ENCODE results near the gene MAPK14. TPM values are rescaled to one million over a fixed set of nuclear protein-coding genes. Genes with fewer than 3 reads are reported as not detected.

Gene MAPK14
- total RNA-seq, 1 experiment from 2014 or later: 60.9 TPM

DNA sequence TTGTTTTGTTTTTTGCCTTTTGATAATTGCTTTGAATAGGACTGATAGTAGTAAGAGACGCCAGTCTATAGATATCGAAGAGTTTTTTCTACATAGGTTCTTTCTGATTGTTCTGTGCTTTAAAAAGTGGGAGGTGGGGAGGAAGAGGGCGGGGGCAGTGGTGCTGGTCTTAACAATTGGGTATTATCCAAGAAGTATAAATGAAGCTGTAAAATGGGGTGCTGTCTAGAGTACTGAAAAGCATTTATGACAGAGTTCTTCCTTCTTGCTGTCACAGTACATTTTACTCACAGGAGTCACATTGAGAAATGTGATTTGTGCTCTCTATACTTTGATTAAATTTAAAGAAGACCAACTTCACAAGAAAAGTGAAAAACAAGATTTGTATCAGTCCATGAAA lies 41.0 kb downstream of the MAPK14 start:
- H3K27me3 Mint-ChIP-seq (ENCODE audit: unreplicated experiment): no peaks in the 10 kb centered on the region
- no peaks in the 10 kb centered on the region for H3K36me3 Mint-ChIP-seq (ENCODE audit: insufficient read depth, unreplicated experiment)
- BruUV-seq (replicated peaks): no TSS peak
- intact Hi-C loops (cut with micrococcal nuclease; ENCODE audit: unreplicated experiment): loop anchor here (5.0 kb wide), 1 partner anchor 41 kb away; the partner anchor contains the start of gene MAPK14
- DNase-seq: no peak
- no peak overlapping the region for H3K4me3 Mint-ChIP-seq (ENCODE audit: low read depth, unreplicated experiment)
- no peak for TF ChIP-seq CTCF (IDR thresholded peaks at IDR 0.05; ENCODE audit: unreplicated experiment)
- peaks cover 47% of the 10 kb centered on the region for H3K4me1 Mint-ChIP-seq (ENCODE audit: low read depth, unreplicated experiment)
- peaks cover 3% of the 10 kb centered on the region for H3K9me3 Mint-ChIP-seq (ENCODE audit: low read depth, unreplicated experiment)
- no peak overlapping the region for H3K27ac Mint-ChIP-seq (ENCODE audit: unreplicated experiment)
- CTCF ChIA-PET: no interaction called here

GRCh38 chr6:36069573-36069972 lies 42.0 kb downstream of the MAPK14 start:
- CTCF ChIA-PET: interaction anchor here (0.6 to 1.1 kb wide), 2 partner anchors 41 to 167 kb away, joined by 4 read pairs; no protein-coding TSS in a partner anchor
- Mint-ChIP-seq H3K4me3 (ENCODE audit: low read depth, unreplicated experiment) (no peak overlapping the region), H3K9me3 (ENCODE audit: low read depth, unreplicated experiment) (peaks cover 3% of the 10 kb centered on the region), H3K36me3 (ENCODE audit: insufficient read depth, unreplicated experiment) (no peaks in the 10 kb centered on the region), H3K27ac (ENCODE audit: unreplicated experiment) (no peak overlapping the region), H3K4me1 (ENCODE audit: low read depth, unreplicated experiment) (peaks cover 44% of the 10 kb centered on the region), H3K27me3 (ENCODE audit: unreplicated experiment) (no peaks in the 10 kb centered on the region)
- no TSS peak for BruUV-seq (replicated peaks)
- intact Hi-C loops (cut with micrococcal nuclease; ENCODE audit: unreplicated experiment): loop anchor here (5.0 kb wide), 1 partner anchor 42 kb away; the partner anchor contains the start of gene MAPK14
- DNase-seq: no peak
- no peak for TF ChIP-seq CTCF (IDR thresholded peaks at IDR 0.05; ENCODE audit: unreplicated experiment)

DNA sequence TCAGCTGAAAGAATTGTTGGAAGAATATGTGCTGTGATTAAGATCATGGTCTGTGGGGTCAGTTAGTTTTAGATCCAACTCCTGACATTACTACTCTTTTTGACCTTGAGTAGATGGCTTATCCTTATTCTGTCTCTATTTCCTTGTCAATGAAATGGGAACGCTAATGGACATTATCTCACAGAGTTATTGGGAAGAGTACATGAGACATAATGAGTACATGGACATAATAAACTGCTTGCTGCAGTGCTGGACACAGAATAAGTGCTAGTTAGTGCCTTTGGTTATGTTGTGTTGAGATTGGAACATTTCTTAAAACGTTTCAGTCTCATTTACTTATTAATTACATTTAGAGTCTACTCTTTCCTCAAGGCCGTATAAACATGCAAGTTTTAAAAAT lies 42.6 kb downstream of the MAPK14 start:
- CTCF ChIA-PET: interaction anchor here (0.6 to 1.1 kb wide), 2 partner anchors 42 to 166 kb away, joined by 4 read pairs; no protein-coding TSS in a partner anchor
- peaks cover 3% of the 10 kb centered on the region for H3K9me3 Mint-ChIP-seq (ENCODE audit: low read depth, unreplicated experiment)
- H3K4me1 Mint-ChIP-seq (ENCODE audit: low read depth, unreplicated experiment): peaks cover 37% of the 10 kb centered on the region
- H3K27me3 Mint-ChIP-seq (ENCODE audit: unreplicated experiment): no peaks in the 10 kb centered on the region
- intact Hi-C loops (cut with micrococcal nuclease; ENCODE audit: unreplicated experiment): no loop called here
- H3K27ac Mint-ChIP-seq (ENCODE audit: unreplicated experiment): no peak overlapping the region
- no TSS peak for BruUV-seq (replicated peaks)
- no peak overlapping the region for H3K4me3 Mint-ChIP-seq (ENCODE audit: low read depth, unreplicated experiment)
- no peak for TF ChIP-seq CTCF (IDR thresholded peaks at IDR 0.05; ENCODE audit: unreplicated experiment)
- H3K36me3 Mint-ChIP-seq (ENCODE audit: insufficient read depth, unreplicated experiment): no peaks in the 10 kb centered on the region
- no peak for DNase-seq

DNA sequence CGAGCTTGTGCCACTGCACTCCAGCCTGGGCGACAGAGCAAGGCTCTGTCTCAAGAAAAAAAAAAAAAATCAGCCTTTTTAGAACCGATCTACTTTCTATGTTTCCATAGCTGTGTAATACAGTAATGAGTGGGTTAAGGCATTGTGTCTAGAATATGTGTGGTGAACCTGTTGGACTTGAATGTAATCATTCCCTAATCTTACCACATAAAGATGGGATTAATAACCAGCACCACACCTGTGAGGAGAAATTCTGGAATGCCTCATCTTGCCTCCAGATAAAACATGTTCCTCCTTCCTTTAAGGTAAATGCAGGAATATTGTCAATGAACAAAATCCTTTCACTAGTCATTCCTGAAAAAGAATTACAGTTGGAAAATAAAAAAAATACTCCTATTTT lies 43.7 kb downstream of the MAPK14 start:
- Mint-ChIP-seq H3K36me3 (ENCODE audit: insufficient read depth, unreplicated experiment) (no peaks in the 10 kb centered on the region), H3K4me3 (ENCODE audit: low read depth, unreplicated experiment) (no peak overlapping the region), H3K4me1 (ENCODE audit: low read depth, unreplicated experiment) (peaks cover 27% of the 10 kb centered on the region), H3K27ac (ENCODE audit: unreplicated experiment) (no peak overlapping the region), H3K9me3 (ENCODE audit: low read depth, unreplicated experiment) (peaks cover 3% of the 10 kb centered on the region), H3K27me3 (ENCODE audit: unreplicated experiment) (no peaks in the 10 kb centered on the region)
- BruUV-seq (replicated peaks): no TSS peak
- CTCF ChIA-PET: no interaction called here
- no peak for TF ChIP-seq CTCF (IDR thresholded peaks at IDR 0.05; ENCODE audit: unreplicated experiment)
- no peak for DNase-seq
- intact Hi-C loops (cut with micrococcal nuclease; ENCODE audit: unreplicated experiment): no loop called here
